Measurements from ENCODE around the gene TMEM131.
A peak's percentile ranks its signal among the peaks of the same experiment; 100 is the strongest.
"Not testable (repeated sequence)": the region's sequence is repeated elsewhere in the genome, so short reads cannot be mapped to it uniquely, and the experiment has no call there.

Gene TMEM131

DNA sequence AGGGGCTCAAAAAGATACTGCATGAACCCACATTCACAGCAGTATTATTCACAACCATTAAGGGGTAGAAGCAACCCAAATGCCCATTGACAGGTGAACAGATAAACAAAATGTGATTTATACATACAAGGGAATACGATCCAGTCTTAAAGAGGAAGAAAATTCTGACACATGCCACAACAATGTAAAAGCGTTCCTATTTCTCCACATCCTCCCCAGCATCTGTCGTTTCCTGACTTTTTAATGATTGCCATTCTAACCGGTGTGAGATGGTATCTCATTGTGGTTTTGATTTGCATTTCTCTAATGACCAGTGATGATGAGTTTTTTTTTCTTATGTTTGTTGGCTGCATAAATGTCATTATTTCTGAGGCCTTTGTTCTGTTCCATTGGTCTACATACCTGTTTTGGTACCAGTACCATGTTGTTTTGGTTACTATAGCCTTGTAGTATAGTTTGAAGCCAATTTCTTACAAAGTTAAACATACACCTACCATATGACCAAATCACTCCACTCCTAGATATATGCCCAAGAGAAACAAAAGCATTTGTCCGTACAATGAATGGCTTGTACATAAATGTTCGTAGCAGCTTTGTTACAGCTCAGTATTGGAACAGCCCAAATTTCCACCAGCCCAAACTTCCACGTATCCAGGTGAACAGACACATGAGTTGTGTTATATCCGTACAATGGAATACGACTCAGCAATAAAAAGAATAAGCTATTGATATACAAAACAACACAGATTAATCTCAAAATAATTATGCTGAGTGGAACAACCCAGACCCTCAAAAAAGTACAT lies 85.1 kb downstream of the TMEM131 start:
- no peak for DNase-seq

DNA sequence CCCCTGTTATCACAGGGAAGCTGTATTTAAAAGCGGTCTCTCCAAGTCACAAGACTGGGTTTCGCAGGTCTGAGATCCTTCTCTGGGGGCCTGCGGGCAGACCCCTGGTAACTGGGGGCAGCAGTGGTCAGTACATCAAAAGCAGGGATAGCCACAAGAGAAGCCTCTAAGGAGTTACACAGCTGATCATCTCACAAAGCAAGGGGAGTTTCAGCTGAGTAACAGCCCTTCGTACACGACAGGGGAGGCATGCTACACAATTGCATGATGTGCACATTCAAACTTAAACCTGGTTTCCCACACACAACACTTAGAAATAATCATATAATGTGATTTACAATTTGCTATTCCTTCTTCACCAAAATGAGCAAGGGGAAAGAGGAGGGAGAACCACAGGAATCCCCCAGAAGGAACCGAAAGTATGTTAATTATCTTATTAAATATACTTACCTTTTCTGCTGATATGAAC lies 87.5 kb downstream of the TMEM131 start:
- DNase-seq = no peak

DNA sequence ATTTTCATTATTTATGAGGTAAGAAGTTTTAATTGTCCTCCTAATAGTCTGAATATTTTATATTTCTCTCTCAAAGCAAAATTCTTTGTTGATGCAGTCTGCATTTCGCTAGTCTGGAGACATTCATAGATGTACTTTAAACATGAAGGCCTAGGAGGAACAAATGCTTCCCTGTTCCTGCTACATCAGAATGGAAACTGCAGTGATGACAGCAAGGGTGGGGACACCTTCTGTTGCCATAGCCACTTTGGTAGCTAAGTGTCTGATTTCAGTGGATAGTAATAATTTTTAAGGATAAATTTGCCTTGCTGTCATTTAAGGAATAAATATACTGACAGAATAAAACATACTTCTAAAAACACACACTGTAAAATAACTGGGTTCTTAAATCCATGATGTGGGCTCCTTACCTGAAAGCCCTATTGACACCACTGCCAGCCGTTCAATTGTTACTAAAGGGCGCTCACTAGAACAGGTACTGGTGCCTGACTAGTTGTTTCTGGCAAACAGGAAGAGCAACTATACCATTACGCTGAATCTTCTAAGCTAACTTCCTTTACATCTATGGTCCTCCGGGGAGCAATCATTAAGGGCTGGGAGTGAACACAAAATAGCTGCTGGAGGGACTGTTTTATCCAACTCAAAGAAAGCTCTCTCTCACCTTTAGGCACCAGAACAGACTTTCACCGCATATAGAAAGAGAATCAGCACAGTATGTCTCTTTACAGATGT lies 88.2 kb downstream of the TMEM131 start:
- no peak for DNase-seq

DNA sequence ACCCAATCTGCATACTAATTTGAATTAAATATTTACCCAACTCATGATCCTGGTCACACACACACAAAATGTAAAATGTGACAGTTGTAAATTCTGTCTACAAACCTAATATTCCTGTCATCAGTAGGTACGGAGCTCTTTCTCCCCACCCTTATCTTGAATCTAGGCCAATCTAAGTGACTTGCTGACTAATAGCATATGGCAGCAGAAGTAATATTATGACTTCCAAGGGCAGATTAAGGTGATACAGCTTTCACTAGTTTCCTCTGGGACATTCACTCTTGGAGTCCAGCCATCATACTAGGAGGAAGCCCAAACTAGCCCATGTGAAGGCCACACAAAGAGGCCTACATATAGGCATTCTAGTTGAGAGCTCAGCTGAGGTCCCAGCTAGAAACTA lies 89.4 kb downstream of the TMEM131 start:
- DNase-seq = no peak

DNA sequence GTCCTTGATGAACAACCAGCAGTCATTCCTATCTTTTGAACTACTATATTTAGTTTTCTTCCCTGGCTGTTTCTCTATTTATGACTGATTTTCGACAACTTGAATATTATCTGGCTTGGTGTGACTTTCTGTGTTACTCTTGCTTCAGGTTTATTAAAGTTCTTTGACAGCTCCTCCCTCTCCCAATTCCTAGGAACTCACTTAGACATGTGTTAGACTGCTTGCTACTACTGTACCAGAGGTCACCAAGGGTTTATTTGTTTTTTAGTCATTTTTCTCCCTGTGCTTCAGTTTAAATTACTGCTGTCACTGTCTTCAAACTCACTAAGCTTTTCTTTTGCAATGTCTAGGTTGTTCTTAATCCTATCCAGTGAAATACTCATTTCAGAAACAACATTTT lies 90.5 kb downstream of the TMEM131 start:
- DNase-seq = no peak

DNA sequence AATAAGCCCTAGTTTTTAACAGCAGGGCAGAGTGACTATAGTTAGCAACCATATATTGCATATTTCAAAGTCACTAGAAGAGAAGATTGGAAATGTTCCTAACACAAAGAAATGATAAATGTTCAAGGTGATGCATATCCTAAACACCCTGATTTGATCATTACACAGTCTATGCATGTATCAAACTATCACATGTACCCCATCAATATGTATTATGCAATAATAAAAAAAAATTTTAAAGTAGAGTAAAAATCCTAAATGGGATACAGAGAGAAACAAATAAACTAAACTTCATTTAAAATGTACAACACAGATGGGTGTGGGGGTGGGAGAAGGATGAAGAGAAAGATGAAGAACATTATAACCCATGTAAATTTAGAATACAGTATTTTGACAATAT lies 93.9 kb downstream of the TMEM131 start:
- no peak for DNase-seq

DNA sequence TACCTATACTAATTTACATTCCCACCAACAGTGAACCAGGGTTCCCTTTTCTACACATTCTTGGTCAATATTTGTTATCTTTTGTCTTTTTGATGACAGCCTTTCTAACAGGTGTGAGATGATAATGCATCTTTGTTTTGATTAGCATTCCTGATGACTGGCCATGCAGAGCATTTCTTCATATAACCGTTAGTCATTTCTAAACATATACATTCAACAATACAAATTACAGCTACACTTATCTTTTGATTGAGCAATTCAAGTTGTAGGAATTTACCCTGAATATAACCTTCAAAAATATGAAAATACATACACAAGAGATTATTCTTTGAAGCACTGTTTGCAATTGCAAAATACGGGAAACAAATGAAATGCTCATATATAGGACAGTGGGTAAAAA lies 94.9 kb downstream of the TMEM131 start:
- DNase-seq = no peak

DNA sequence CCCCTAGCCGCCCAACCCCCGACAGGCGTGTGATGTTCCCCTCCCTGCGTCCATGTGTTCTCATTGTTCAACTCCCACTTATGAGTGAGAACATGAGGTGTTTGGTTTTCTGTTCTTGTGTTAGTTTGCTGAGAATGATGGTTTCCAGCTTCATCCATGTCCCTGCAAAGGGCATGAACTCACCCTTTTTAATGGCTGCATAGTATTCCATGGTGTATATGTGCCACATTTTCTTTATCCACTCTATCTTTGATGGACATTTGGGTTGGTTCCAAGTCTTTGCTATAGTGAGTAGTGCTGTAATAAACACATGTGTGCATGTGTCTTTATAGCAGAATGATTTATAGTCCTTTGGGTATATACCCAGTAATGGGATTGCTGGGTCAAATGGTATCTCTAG lies 102.7 kb downstream of the TMEM131 start:
- not testable (repeated sequence) for DNase-seq

DNA sequence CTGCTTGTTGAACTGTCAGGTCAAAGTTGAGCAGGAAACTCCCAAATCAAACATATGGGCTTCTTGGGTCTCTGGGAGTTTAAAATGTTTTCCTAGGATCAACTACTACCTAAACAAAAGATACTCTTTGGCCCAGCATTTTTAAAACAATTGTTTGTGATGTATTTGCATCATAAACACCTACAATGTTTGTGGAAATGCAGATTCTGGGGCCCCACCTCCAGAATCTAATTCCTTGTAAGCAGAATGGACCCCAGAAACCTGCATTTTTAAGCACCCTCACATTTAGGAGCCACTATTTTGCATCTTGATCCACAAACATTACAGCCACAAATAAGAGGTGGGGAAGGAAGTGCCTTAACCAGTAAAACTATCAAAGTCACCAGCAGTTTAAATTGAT lies 104.1 kb downstream of the TMEM131 start:
- DNase-seq = no peak

DNA sequence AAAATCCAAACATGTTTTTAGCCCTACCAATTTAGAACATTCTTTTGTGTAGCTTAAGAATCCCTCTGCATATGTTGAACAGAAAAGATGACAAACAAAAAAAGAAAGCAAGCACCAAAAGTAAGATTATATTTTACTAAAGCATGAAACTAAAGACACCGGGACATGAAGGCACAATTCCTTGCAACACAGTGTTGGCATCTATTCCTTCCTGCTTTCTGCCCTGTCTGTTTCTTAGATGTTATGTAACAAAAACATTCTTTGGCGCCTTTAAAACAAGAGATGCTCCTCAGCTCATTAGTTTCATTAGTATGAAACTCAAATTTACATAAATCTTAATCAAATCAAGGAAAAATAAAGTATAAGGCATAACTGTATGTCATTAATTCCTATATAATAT lies 106.6 kb downstream of the TMEM131 start:
- no peak for DNase-seq

DNA sequence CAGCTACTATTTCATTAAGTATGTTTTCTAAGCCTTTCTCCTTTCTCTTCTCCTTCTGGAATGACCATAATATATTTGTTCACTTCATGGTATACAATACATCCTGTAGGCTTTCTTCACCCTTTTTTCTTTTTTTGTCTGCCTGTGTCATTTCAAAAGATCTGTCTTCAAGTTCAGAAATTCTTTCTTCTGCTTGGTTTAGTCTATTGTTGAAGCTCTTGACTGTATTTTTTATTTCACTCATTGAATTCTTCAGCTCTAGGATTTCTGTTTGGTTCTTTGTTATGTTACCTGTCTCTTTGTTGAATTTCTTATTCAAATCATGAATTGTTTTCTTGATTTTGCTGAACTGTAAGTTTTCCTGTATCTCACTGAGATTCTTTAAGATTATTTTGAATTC lies 109.9 kb downstream of the TMEM131 start:
- no peak for DNase-seq

DNA sequence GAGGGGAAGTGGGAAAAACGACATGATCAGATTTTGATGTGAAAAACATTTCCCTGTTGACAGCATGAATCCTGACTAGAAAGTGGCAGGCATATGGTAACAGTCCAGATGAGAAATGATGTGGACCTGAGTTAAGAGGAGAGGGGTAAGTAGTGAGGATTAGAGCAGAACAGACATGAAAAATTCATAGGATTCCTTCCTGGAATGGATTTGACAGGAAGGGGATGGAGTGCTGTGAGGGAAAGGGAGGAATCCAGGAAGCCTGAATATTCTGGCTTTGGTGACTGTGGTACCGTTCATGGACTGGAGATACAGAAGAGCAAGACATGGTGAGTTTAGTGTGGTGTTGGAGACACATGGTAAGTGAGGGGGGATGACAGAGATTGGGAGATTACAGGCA lies 115.4 kb downstream of the TMEM131 start:
- no peak for DNase-seq

DNA sequence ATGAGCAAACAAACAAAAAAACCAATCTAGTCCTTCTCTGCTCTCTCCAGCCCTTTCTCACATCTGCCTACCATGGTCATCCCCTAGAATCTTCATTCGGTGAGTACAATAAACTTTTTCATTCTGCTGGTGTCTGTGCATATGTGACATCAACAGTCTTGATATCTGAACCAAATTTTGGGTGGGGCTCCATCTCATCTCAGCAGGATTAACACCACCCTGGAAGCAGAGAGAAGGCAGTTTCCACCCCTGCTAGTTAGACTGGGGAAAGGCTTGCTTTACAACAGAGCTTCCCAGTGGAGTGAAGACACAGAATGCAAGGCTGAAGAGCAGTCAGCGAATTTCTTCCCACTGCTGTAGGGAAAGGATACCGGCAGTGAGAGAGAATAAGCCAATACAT lies 116.9 kb downstream of the TMEM131 start:
- no peak for DNase-seq

DNA sequence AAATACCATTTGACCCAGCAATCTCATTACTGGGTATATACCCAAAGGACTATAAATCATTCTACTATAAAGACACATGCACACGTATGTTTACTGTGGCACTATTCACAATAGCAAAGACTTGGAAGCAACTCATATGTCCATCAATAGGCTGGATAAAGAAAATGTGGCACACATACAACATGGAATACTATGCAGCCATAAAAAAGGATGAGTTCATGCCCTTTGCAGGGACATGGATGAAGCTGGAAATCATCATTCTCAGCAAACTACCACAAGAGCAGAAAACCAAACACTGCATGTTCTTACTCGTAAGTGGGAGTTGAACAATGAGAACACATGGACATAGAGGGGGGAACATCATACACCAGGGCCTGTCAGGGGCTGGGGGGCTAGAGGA lies 117.4 kb downstream of the TMEM131 start:
- DNase-seq = not testable (repeated sequence)

DNA sequence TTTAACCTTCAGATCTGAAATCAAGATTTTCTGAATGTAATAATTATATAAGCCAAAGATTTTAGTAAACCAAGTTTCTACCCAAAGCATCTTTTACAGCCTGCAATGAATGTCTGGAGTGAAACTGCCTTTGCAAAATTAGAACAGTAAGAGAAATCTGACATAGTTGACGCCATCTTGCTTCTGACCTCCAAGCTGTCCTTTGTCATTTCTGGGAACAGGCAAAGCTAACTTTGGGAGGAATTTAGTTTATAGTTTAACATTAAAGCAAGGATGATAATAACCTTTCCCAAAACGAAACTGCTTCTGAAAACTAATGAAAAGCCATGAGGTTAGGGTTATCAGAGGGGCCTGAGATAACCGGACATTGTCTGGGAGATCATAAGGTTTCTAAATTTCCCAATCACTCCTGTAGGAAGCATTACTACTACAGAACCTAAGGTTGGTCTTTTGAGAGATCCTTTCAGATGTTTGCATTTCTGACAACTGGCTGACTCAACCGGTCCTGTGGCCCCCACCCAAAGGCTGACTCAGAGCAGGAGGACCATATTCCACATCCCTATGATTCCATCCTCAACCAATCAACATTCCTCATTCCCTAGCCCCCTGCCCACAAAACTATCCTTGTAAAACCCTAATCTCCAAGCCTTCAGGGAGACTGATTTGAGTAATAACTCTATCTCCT lies 124.5 kb downstream of the TMEM131 start:
- no peak for DNase-seq

DNA sequence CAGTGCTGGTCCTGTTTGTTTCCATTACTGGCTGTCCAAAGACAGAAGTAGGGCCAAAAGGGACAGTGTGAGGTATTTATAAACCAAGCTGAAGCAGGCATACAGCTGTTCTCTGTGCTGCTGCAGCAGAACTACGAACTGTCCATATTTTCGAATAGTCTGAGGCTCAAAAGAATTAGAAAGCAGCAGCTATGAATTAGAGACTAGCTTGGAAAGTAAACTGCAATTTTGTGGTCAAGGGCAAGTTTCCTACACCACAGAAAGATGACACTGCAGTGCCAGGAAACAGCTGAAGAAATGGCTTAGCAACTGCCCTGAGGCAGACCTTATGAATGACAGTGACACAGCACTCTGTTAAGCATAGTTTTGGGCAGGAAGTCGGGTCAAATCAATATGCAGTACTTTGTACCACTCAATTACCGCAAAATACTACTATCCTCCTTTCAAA lies 125.3 kb downstream of the TMEM131 start:
- peak in 1 of 2 experiments; percentile 13 for DNase-seq

DNA sequence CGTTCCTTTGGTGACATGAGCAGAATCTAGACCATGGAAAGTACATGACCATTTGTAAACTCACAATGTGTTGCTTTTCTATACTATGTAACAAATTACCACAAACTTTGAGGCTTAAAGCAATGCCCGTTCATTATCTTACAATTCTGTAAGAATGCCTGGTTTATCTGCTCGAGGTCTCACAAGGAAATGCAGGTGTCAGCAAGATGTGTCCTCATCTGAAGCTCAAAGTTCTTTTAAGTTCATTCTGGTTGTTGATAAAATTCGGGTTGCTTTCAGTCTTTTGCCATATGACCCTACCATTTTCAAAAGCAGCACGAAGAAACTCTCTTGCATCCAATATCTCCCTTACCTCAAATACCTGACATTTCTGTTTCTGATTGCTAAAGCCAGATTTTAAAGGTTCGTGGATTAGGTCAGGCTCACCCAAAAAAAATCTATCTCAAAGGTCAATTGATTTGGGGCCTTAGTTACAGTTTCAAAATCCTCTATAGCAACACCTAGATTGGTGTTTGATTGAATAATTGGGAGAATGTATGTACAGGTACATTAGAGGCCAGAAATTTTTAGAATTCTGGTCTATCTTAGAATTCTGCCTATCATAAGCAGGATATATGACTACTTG lies 125.9 kb downstream of the TMEM131 start:
- DNase-seq = no peak

DNA sequence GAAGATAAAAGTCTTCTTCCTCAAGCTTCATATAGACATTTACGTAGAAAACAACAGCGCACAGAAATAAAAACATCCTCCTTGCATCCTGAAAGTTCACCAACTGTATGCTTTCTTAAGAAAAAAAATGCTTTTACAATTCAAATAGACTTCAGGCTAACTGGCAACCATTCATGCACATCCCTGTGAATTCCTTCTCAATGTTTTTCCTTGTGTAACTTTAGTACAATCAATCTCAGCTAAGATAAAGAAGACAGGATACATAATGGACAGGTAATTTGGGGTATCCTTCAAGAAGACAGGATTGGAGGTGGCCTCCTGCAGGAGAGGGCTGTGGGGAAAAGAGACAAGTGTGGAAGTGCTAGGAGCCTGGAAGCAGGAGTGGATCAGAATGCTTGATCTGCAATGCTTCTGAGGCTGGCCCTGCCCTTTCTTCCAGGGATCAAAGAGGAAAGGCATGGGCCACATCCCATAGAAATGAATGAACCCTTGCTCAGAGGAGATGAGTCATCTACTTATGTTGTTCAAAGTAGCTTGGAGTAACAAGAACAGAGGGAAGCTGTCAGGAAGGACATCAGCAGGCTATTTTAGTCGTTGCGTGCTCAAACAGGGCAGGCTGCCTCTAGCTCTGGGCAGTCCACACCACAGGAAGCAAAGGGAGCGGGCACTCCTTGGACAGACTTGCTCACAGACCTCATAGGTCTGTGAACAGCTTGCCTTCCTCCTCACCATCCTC lies 126.6 kb downstream of the TMEM131 start:
- DNase-seq = no peak

DNA sequence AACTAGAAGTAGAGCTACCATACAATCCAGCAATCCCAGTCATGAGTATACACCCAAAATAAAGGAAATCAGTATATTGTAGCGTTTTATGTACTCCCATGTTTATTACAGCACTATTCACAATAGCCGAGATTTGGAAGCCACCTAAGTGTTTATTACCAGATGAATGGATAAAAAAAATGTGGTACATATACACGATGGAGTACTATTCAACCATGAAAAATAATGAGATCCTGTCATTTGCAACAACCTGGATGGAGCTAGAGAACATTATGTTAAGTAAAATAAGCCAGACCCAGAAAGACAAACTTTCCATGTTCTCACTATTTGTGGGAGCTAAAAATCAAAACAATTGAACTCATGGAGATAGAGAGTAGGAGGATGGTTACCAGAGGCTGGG lies 131.9 kb downstream of the TMEM131 start:
- no peak for DNase-seq

DNA sequence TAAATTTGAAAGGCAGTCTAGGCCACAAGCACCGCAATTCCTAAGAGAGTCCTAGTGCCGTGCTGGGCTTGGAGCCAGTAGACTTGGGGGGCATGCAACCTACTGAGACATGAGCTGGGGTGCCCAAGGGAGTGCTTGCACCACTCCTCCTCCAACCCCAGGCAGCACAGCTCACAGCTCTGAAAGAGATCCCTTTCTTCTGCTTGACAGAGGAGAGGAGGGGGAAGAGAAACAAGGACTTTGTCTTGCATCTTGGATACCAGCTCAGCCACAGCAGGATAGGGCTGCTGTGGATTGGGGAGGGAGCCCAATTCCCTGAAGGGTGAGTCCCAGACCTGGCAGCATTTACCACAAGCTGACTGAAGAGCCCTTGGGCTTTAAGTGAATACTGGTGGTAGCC lies 134.6 kb downstream of the TMEM131 start:
- no peak for DNase-seq

DNA sequence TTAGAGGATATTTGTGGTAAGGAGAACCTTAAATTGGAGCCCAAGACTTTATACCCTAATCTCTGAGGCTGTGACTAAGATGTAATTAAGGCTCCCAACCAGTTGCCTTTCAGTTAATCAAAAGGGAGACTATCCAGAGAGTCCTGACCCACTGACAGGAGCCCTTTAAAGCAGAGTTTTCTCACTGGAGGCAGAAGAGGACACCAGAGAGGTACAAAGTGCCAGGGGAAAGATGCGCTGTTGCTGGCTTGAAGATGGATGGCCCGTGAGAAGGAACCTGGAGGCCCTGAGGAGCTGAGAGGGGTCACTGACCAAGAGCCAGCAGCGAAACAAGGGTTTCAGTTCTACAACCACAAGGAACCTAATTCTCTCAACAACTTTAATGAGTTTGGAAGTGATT lies 137.3 kb downstream of the TMEM131 start:
- no peak for DNase-seq

DNA sequence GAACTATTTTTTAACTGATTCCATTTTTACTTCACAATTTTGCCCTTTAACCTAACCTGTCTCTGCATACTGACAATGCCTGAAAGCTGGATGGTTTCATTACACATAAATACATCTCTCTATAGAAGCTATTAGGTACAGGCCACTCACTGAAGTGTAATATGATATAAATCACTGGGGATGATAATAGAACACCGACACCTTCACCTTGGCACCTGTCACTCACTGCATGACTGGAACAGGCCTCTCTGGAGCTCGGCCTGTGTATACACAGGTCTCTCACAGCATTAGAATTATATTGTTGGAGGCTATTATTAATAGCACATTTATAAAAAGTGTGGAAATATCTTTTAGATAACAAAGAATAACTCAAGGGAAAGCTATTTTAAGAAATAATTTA lies 138.2 kb downstream of the TMEM131 start:
- no peak for DNase-seq

DNA sequence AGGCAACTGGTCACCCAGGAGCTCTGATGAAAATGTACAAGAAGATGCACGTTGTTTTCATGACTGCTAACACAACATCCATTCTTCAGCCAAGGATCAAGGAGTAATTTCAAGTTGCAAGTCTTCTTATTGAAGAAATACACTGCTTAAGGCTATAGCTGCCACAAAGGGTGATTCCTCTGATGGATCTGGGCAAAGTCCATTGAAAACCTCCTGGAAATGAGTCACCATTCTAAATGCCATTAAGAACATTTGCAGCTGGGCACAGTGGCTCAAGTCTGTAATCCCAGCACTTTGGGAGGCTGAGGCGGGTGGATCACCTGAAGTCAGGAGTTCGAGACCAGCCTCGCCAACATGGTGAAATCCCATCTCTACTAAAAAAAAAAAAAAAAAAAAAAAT lies 142.7 kb downstream of the TMEM131 start:
- DNase-seq = not testable (repeated sequence)

Measured in stimulated activated CD4-positive, alpha-beta T cell treated with anti-CD3 and anti-CD28 coated beads, Interleukin-4, amount 100 ng/mL, for 4 hours (primary cell).